ENCODE data around the gene FILIP1L. TPM values are rescaled to one million over a fixed set of nuclear protein-coding genes. Genes with fewer than 3 reads are reported as not detected.

FILIP1L gene
- total and polyA plus RNA-seq, 2 of the 4 experiments (the other 2 are of a cell fraction) = 11.5 to 19.9 TPM

DNA sequence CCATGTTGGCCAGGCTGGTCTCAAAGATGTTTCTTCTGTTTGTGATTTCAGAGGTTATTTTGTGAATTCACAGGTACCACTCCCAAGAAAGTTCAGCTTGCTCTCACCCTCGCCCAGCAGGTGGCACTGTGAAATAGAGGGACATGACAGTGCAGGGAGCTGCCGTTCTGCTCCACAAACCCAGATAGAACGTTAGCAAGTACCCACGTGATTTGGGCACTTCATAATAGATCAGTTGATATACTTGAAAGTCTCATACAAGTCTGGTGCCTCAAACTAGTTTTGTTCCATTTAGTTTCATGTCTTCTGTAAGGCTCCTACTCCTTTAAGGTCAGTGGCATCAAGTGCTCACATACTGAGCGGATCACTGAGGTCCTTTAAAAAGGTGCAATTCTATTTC lies 45.5 kb downstream of the FILIP1L start:
- intact Hi-C loops (cut with micrococcal nuclease) (loop anchor here (1.0 to 5.0 kb wide), 2 partner anchors 185 to 197 kb away; no protein-coding TSS in a partner anchor), dilution Hi-C loops (cut with HindIII; ENCODE audit: low sequenced_read_pairs, unreplicated experiment) (no loop called here)
- H3K4ac ChIP-seq (ENCODE audit: low read depth, low read length) = peak overlapping the region; percentile 5; the same call in 1 of the 2 replicates
- TF ChIP-seq RFX5 (IDR thresholded peaks at IDR 0.05; ENCODE audit: low read depth, low read length) (no peak), FOS (IDR thresholded peaks at IDR 0.05; ENCODE audit: low read depth, low read length) (no peak), MAZ (IDR thresholded peaks at IDR 0.05; ENCODE audit: borderline replicate concordance, low read depth, low read length) (no peak), POLR2A (IDR thresholded peaks at IDR 0.05; ENCODE audit: low read depth, low read length) (no peak), CHD1 (IDR thresholded peaks at IDR 0.05; ENCODE audit: low read depth, low read length) (no peak), MXI1 (IDR thresholded peaks at IDR 0.05; ENCODE audit: borderline replicate concordance, low read depth, low read length) (no peak), RCOR1 (IDR thresholded peaks at IDR 0.05; ENCODE audit: insufficient replicate concordance, low read length) (no peak), NFE2L2 (IDR thresholded peaks at IDR 0.05; ENCODE audit: low read depth, low read length) (no peak), SMC3 (IDR thresholded peaks at IDR 0.05; ENCODE audit: low read depth, low read length) (peak; percentile 81), BHLHE40 (IDR thresholded peaks at IDR 0.05; ENCODE audit: low read depth, low read length) (no peak), CEBPB (IDR thresholded peaks at IDR 0.05; ENCODE audit: low read depth, low read length) (no peak), MAFK (IDR thresholded peaks at IDR 0.05; ENCODE audit: low read depth, low read length) (no peak)
- TF ChIP-seq, protein P1, sequence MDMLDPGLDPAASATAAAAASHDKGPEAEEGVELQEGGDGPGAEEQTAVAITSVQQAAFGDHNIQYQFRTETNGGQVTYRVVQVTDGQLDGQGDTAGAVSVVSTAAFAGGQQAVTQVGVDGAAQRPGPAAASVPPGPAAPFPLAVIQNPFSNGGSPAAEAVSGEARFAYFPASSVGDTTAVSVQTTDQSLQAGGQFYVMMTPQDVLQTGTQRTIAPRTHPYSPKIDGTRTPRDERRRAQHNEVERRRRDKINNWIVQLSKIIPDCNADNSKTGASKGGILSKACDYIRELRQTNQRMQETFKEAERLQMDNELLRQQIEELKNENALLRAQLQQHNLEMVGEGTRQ (IDR thresholded peaks at IDR 0.05; ENCODE audit: low read depth, low read length) = peak; percentile 78
- TF ChIP-seq, protein P2, sequence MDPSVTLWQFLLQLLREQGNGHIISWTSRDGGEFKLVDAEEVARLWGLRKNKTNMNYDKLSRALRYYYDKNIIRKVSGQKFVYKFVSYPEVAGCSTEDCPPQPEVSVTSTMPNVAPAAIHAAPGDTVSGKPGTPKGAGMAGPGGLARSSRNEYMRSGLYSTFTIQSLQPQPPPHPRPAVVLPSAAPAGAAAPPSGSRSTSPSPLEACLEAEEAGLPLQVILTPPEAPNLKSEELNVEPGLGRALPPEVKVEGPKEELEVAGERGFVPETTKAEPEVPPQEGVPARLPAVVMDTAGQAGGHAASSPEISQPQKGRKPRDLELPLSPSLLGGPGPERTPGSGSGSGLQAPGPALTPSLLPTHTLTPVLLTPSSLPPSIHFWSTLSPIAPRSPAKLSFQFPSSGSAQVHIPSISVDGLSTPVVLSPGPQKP (IDR thresholded peaks at IDR 0.05; ENCODE audit: borderline replicate concordance, low read depth, low read length) = no peak
- TF ChIP-seq, protein P3, sequence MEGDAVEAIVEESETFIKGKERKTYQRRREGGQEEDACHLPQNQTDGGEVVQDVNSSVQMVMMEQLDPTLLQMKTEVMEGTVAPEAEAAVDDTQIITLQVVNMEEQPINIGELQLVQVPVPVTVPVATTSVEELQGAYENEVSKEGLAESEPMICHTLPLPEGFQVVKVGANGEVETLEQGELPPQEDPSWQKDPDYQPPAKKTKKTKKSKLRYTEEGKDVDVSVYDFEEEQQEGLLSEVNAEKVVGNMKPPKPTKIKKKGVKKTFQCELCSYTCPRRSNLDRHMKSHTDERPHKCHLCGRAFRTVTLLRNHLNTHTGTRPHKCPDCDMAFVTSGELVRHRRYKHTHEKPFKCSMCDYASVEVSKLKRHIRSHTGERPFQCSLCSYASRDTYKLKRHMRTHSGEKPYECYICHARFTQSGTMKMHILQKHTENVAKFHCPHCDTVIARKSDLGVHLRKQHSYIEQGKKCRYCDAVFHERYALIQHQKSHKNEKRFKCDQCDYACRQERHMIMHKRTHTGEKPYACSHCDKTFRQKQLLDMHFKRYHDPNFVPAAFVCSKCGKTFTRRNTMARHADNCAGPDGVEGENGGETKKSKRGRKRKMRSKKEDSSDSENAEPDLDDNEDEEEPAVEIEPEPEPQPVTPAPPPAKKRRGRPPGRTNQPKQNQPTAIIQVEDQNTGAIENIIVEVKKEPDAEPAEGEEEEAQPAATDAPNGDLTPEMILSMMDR (conservative IDR thresholded peaks at IDR 0.05; ENCODE audit: low read depth, low read length) = peak; percentile 77

More for the DNA sequence above, 45.5 kb downstream of the FILIP1L start:
- Histone ChIP-seq H4K20me1 (ENCODE audit: insufficient read depth, low read length) (no peaks in the 10 kb centered on the region), H2AK5ac (ENCODE audit: low read depth, low read length) (peak overlapping the region; percentile 65; the same call in 1 of the 2 replicates), H3K9me1 (ENCODE audit: insufficient read depth, low read length) (peaks cover 7% of the 10 kb centered on the region; the same call in 1 of the 2 replicates), H3K27ac (ENCODE audit: insufficient read depth, low read length) (no peak overlapping the region), H4K5ac (ENCODE audit: low read depth, low read length) (no peak overlapping the region; the same call in 1 of the 2 replicates), H2AFZ (replicated peaks; ENCODE audit: low read length, poor library complexity) (peak overlapping the region; percentile 56), H2BK5ac (ENCODE audit: low read depth, low read length, poor library complexity, severe bottlenecking) (peak overlapping the region; percentile 9), H2BK120ac (ENCODE audit: low read depth, low read length) (peak overlapping the region; percentile 75), H3K27me3 (ENCODE audit: control insufficient read depth, insufficient read depth, low read length) (no peaks in the 10 kb centered on the region), H4K91ac (ENCODE audit: insufficient read depth, low read depth, low read length) (peak overlapping the region; percentile 34; the same call in 1 of the 2 replicates), H2AK9ac (replicated peaks; ENCODE audit: low read depth, low read length, poor library complexity) (peak overlapping the region; percentile 2), H3K23ac (ENCODE audit: low read depth, low read length) (no peak overlapping the region), H4K8ac (ENCODE audit: low read depth in 2 of 2, low read length in 2 of 2) (peak overlapping the region in 1 of 2 experiments; percentile 60; a peak in 2 of 4 replicates), H3K4me2 (ENCODE audit: low read depth, low read length) (no peak overlapping the region; the same call in 1 of the 2 replicates), H2BK20ac (ENCODE audit: low read depth, low read length) (peak overlapping the region; percentile 45; the same call in 1 of the 2 replicates), H3K56ac (ENCODE audit: extremely low read depth, insufficient read depth, low read length) (no peak overlapping the region), H3K9ac (ENCODE audit: low read depth, low read length) (no peak overlapping the region), H3K14ac (replicated peaks; ENCODE audit: low read depth, low read length) (peak overlapping the region; percentile 16), H3K4me3 (ENCODE audit: insufficient read depth, low read depth, low read length) (no peak overlapping the region), H2BK15ac (ENCODE audit: low read depth, low read length) (peak overlapping the region; percentile 4; the same call in 1 of the 3 replicates), H3K36me3 (ENCODE audit: control insufficient read depth, insufficient read depth, low read length) (no peaks in the 10 kb centered on the region), H3K4me1 (ENCODE audit: control insufficient read depth, insufficient read depth, low read length) (peaks cover 19% of the 10 kb centered on the region), H3K9me3 (ENCODE audit: control insufficient read depth, insufficient read depth, low read length) (no peaks in the 10 kb centered on the region), H3K79me1 (ENCODE audit: low read depth in 1 of 2, low read length in 2 of 2) (peaks cover 9 to 31% of the 10 kb centered on the region in 2 experiments; a peak in 3 of 4 replicates), H3K18ac (ENCODE audit: low read depth, low read length) (no peak overlapping the region)
- peak; percentile 79 for DNase-seq
- ChIA-PET POLR2A (ENCODE audit: unreplicated experiment) (interaction anchor here (0.6 kb wide), 1 partner anchor 193 kb away, joined by 3 read pairs; no protein-coding TSS in a partner anchor), CTCF (interaction anchor here (0.9 to 1.9 kb wide), 5 partner anchors 34 to 235 kb away, joined by 3 to 11 read pairs (median 3); no protein-coding TSS in a partner anchor)
- no TSS peak for BruUV-seq (replicated peaks)
- in situ Hi-C loops (cut with MboI; ENCODE audit: low sequenced_read_pairs) = loop anchor here (10.0 to 25.0 kb wide), 3 partner anchors 107 to 207 kb away; no protein-coding TSS in a partner anchor
- WGBS, 2 experiments (ENCODE audit: extremely low coverage in 2 of 2, insufficient read length in 1 of 2) = no CpG with 5 or more reads among the region's 5 CpGs
- peak; percentile 30; the same call in 1 of the 2 replicates for ATAC-seq (ENCODE audit: low read depth)

All from IMR-90 (cell line).